GDM1 (cell line): ENCODE data around the gene ERI3.

Source experiments
- DNase-seq: peaks from one replicate; lab custom pipeline; 2025; lab: John Stamatoyannopoulos, UW

ERI3 gene

GRCh38 chr1:44315521-44315920, 39.5 kb downstream of the ERI3 start:
- DNase-seq, result no peak

DNA sequence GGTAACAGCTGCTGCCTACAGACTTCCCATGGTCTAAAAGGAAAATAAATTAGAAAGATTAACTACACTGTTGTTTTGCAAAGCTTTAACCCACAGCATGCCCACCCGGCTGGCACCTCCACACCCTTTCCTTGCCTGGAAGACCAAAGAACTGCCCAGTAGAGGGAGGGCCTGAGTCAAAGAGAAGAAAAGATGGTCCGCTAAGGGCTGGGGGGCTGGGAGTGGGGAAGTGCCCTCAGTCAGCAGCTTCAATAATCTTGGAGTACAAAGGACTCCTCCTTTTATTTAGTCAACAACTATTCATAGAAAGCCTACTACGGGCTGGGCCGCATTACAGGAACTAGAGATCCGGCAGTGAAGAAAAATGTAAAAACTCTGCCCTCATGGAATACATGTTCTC, 40.6 kb downstream of the ERI3 start:
- no peak for DNase-seq

GRCh38 chr1:44313265-44313918, 41.7 kb downstream of the ERI3 start:
- no peak for DNase-seq

GRCh38 chr1:44312399-44313196, 42.5 kb downstream of the ERI3 start:
- DNase-seq, result no peak

DNA sequence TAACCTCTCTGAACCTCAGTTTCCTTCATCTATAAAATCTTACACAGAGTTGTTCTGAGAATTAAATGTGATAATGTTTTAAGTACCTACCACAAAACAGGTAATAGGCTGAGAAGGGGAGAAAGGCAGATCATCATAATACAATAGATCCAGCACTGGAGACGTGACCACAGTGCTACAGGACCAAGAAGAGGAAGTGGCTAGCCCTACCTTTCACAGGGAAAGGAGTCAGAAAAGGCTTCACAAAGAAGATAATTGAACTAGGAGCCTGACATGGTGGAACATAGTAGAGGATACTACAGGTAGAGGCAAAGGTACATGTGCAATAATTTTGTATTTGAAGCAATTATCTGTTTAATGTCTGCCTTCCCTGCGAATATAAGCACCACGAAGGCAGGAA, 45.1 kb downstream of the ERI3 start:
- no peak for DNase-seq

- no peak for DNase-seq
Measured at GRCh38 chr1:44305962-44306422, 49.1 kb downstream of the ERI3 start.

GRCh38 chr1:44303532-44303931, 51.5 kb downstream of the ERI3 start:
- DNase-seq, result no peak

- no peak for DNase-seq
Measured at GRCh38 chr1:44302541-44302940, 52.5 kb downstream of the ERI3 start.

- DNase-seq, result no peak
Measured at GRCh38 chr1:44301442-44301841, 53.6 kb downstream of the ERI3 start.

DNA sequence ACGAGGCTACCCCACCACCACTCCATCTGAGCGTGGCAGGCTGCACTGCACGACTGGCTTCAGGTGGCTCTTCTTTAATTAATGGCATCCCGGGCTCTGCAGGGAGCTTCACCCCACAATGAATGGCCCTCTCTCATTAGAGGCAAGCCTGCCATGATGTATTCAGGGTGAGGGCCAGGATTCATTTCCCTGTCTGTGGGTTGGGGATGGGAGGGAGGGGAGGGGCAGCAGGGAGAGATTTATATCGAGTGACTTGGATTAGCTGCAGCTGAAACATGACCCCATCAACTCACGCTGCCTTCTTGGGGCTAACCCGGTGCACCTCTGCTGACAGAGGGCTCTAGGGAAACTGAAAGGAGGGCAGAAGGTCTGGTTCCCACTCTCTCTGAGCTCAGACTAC, 54.2 kb downstream of the ERI3 start:
- DNase-seq, result no peak

DNA sequence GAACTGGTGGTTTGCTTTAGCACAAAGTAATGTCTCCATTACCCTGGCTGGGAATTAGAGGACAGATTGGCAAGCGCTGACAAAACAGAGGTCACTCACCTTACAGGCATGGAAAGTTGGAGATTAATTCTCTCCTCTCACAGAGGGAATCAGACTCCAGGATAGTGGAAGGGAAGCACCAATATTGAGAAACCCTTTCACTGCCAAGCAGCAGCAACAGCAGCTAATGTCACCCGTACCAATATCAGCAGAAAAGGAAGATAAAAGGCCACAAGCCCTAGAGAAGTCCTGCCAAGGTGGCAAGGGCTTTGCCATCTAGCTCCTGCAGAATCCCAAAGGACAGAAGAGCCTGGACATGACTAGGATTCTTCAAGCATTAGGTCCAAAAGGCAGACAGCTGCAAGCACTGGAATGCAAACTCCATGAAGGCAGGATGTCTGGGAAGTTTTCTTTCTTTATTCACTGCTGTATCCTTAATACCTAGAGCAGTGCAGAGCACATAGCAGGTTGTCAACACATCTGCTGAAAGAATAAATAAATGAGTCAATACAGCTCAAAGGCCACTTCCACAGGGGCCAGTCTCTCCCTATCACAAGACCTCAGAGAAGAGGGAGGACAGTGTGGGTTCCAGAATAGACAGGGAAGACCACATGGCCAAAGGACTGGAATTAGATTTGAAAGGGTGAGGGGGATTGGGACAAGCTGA, 57.2 kb downstream of the ERI3 start:
- DNase-seq, result no peak

GRCh38 chr1:44296806-44297205, 58.3 kb downstream of the ERI3 start:
- no peak for DNase-seq

DNA sequence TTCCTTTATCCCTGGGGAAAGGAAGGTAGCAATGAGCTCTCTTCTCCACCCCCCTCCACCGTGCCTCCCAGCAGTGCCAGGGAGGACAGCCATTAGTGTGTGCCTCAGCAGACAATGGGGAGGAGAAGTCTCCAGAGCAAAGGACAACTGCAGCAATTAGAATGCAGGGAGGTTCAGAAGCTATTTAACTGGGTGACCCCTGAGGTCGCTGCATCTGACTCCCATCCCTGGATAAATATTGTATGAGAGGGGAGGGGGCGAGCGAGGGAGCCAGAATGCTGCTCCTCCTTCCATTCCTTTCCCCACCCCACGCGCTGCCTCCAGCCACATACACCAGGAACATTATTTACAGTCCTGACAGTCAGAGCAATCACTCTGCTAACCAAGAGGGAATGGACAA, 59.0 kb downstream of the ERI3 start:
- DNase-seq, result no peak

DNA sequence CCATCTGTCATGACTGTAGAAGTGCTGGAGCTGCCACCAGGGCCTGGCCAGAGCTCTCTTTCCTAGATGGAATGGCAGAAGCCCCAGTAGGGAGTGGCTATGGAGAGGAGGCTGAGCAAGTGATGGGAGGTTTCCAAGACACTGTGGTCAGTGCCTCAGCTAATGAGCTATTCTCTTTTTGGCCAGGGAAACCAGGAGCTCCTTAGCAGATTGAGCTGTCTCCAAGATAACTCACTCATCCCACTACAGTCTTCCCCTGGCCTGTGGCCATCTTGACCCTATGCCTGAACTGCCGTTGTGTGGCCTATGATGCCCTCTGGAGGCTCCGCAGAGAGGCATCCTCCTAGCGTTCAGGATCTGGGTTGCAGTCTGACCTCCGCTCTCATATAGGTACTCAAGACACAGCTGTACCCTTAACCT, 60.5 kb downstream of the ERI3 start:
- no peak for DNase-seq

- DNase-seq, result no peak
Measured at GRCh38 chr1:44293761-44294315, 61.2 kb downstream of the ERI3 start.

DNA sequence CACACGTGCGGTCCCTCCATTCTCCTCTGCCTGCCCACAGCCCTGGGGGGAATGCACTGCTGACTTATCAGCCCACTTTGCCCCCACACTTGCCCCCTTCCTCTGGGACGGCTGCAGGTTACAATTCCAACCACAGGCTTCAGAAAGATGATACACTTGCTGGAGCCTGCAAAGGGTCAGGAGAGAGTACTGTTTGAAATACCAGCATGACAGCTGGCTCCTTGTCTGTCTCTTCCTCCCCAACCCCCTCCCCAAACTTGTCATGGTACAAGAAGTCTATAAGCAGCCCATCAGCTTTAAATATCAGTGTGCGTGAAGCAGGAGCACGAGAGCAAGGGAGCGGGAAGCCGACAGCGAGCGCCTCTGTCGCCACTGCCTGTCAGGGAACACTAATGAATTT, 62.4 kb downstream of the ERI3 start:
- DNase-seq, result no peak

DNA sequence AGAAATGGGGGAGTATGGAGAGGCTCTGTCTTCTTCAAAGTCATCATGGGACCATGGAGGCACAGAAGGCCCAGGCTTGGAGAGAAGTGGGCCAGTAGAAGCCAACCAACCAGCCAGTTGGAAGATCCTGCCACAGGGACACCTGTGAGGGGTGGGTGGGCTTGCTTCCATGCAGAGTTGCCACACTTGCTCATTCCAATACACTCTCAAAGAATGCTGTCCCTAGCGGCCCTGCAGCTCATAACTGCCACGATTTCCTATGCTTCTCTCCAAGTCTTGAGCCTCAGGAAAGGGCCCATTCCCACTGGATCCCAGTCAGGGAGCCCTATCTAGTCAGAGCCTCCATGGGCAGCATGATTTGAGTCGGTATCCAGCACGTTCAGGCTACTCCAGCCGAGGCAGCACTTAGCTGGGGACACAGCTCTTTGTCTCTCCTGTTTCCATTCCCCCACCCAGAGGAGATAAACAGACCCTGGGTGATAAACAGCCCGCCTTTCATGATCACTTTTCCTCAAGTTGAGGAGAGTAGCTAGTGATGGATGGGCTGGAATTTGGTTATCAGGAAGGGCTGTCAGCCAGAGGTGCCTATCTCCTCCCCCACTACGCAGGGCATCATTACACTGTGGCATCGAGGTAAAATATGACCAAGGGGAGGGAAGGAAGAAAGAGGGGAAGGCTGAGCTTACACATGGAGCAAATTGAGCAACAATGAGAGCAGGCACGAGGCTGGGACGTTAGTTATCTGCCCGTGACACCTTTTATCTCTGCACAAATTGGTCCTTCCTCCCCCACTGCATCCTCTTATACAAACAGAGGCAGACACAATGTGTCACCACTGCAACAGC, 64.6 kb downstream of the ERI3 start:
- DNase-seq, result no peak

DNA sequence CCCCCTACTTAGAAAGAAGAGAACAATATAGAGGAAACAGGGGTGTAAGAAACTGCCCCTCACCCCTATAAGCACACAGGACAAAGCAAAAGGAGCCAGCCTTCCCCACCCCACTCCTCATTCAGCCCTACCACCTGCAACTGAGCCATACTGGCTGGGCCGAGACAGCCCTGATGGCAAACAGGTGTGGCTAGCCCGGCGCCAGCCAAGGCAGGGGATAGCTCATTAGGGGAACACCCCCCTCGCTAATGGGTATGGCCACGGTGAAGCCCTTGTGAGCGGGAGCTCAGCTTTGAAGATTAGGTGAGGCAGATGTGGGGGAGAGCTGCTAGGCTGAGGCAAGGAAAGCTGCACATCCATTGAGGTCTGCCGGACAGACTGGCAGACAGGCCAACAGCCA, 65.5 kb downstream of the ERI3 start:
- no peak for DNase-seq

DNA sequence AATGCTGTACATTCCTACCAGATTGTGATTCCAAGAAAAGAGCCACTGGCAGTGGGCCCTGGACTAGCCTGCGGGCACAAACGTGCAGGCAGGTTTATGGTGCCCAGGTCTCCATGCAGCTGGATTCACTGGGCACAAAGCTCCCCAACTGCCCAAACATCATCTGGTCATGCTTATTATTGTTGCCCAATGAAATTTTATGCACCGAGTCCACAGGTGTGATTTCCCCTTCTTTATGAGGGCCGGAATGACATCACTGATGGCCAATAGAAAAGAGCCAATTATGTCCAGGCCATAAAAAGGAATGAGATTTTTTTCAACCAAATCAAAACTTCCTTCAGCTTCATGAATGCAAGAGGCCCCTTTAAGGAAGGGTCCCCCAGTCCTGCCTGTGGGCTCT, 66.2 kb downstream of the ERI3 start:
- DNase-seq, result no peak

- no peak for DNase-seq
Measured at GRCh38 chr1:44284184-44284583, 70.9 kb downstream of the ERI3 start.

- no peak for DNase-seq
Measured at GRCh38 chr1:44283524-44284173, 71.4 kb downstream of the ERI3 start.
